Spleen (tissue), 11 donors: ENCODE measurements around the gene ZNF132. TPM values are rescaled to one million over a fixed set of nuclear protein-coding genes. Genes with fewer than 3 reads are reported as not detected.
A peak's percentile ranks its signal among the peaks of the same experiment; 100 is the strongest.

Experiments
- DNase-seq: peaks from one replicate; pipeline ENCODE4 v3.0.0-alpha.2; 2020
- H3K27ac ChIP-seq, 8 donors: fragments of 200-600 bp; sonication (generic) in 7 of 8; 1 replicate in 4 of 8; 2 replicates in 4 of 8; pipeline versions ENCODE4 v1.5.0 to v1.8.0; 2016 to 2021; ENCODE audit warnings: inconsistent platforms in 4 of 8, mild to moderate bottlenecking in 4 of 8, moderate library complexity in 1 of 8
- H3K27me3 ChIP-seq, 7 donors: fragments of 200-600 bp; sonication (generic) in 6 of 7; replicated peaks in 1 of 7; 1 replicate in 4 of 7; 2 replicates in 3 of 7; pipeline versions ENCODE4 v1.5.0 to v1.8.0; 2016 to 2021; ENCODE audit warnings: inconsistent platforms in 3 of 7, mild to moderate bottlenecking in 1 of 7
- H3K36me3 ChIP-seq, 6 donors: fragments of 200-600 bp; sonication (generic) in 5 of 6; 1 replicate in 4 of 6; 2 replicates in 2 of 6; pipeline versions ENCODE4 v1.5.0 to v1.8.0; 2016 to 2021; ENCODE audit warnings: inconsistent platforms in 2 of 6
- H3K4me1 ChIP-seq, 6 donors: fragments of 200-600 bp; sonication (generic) in 5 of 6; 1 replicate in 3 of 6; 2 replicates in 3 of 6; pipeline versions ENCODE4 v1.5.0 to v1.8.0; 2016 to 2021; ENCODE audit warnings: inconsistent platforms in 3 of 6
- H3K4me3 ChIP-seq, 8 donors: fragments of 200-600 bp; sonication (generic) in 7 of 8; 1 replicate in 4 of 8; 2 replicates in 4 of 8; pipeline versions ENCODE4 v1.5.0 to v1.8.0; 2016 to 2021; ENCODE audit warnings: inconsistent platforms in 4 of 8, mild to moderate bottlenecking in 4 of 8, moderate library complexity in 2 of 8
- H3K9me3 ChIP-seq, 8 donors: fragments of 200-600 bp; sonication (generic) in 7 of 8; 1 replicate in 4 of 8; 2 replicates in 4 of 8; pipeline versions ENCODE4 v1.5.0 to v1.8.0; 2016 to 2021; ENCODE audit warnings: inconsistent platforms in 4 of 8
- CTCF ChIP-seq, 11 experiments: fragments of 200-600 bp in 7 of 11; fragments of 450-650 bp in 4 of 11; sonication (generic) in 4 of 11; IDR thresholded peaks in 8 of 11; conservative IDR thresholded peaks in 3 of 11; 1 replicate in 7 of 11; 2 replicates in 4 of 11; pipeline versions ENCODE4 v1.4.0 to v1.8.0; 2016 to 2021; ENCODE audit warnings: antibody characterized with exemption in 11 of 11, inconsistent platforms in 4 of 11, mild to moderate bottlenecking in 1 of 11
- POLR2A ChIP-seq, 3 donors: fragments of 450-650 bp; IDR thresholded peaks; one replicate each; pipeline ENCODE4 v1.5.1; 2017; ENCODE audit warnings: antibody characterized with exemption in 3 of 3, mild to moderate bottlenecking in 1 of 3
- POLR2AphosphoS5 ChIP-seq, 3 donors: sonication (generic); formaldehyde crosslinking; IDR thresholded peaks; one replicate each; pipeline ENCODE4 v1.5.1; 2017; ENCODE audit warnings: antibody characterized with exemption in 3 of 3
- WGBS, 5 donors: extraction: QIAGEN DNeasy Blood & Tissue Kit in 3 of 5; methylation state at CpG; one replicate each; pipeline versions ENCODE4 v1.1.5 to v1.1.7; 2013 to 2018; 5-methylcytosine and 5-hydroxymethylcytosine counted together
- intact Hi-C: fragments of 100-400 bp; cut with DNase I; formaldehyde crosslinking; loops from one replicate; pipeline ENCODE4 v1.15.0; 2023; ENCODE audit warnings: low total_unique reads
- polyA plus RNA-seq, 3 donors: library from polyadenylated mRNA; stranded (reverse); fragments of 200-250 nt; gene quantifications; one replicate each; pipeline ENCODE4 v1.2.1, GENCODE V29; 2013
- total RNA-seq, 7 donors: library from RNA; depleted of rRNA in 3 of 7; stranded (reverse); fragments of >200 nt in 3 of 7; fragmentation: NEBNext Ultra II Directional in 4 of 7; extraction: Animal tissue kit (Norgen Biotek cat#: 25700) in 4 of 7; gene quantifications; one replicate each; pipeline versions ENCODE4 v1.1.0 to v1.2.1, GENCODE V29; 2016 to 2021
- donor health status: healthy with polysubstance abuse.
- donor health status: DM: no; HTN: no; CAD: no; lungs with moderate emphysema.
- donor health status: DM: no; HTN: no; CAD: no.
- donor health status: Bipolar disorder and iron deficiency.
- donor health status: healthy.
- donor health status: DM: no; HTN: no; CAD: no.
- donor health status: DM: yes; HTN: yes; CAD: no.

ZNF132 gene
- total and polyA plus RNA-seq, 10 donors = 0.96 to 10.9 (median 5.4) TPM

GRCh38 chr19:58466760-58467589, 27.0 kb upstream of the ZNF132 start, which contains the start of gene ZNF324:
Gene ZNF324, plus strand, starts transcription at chr19:58467080. Its CDS starts 2,106 bp downstream, at chr19:58469186.
- no peaks in the 10 kb centered on the region for H3K27me3 ChIP-seq
- peaks cover 0 to 30% (median 25%) of the 10 kb centered on the region in 6 donors for H3K36me3 ChIP-seq
- intact Hi-C loops = no loop called here

GRCh38 chr19:58466089-58466759, 26.3 kb upstream of the ZNF132 start:
- Histone ChIP-seq H3K4me3 (peak overlapping the region; percentile 93 to 100 (median 99)), H3K9me3 (no peaks in the 10 kb centered on the region), H3K4me1 (peaks cover 10 to 35% (median 21%) of the 10 kb centered on the region in 6 donors), H3K27me3 (no peaks in the 10 kb centered on the region), H3K27ac (peak overlapping the region in 6 of 8 donors; percentile 80 to 92 (median 86)), H3K36me3 (peaks cover 0 to 23% (median 20%) of the 10 kb centered on the region in 6 donors)
- intact Hi-C loops = no loop called here
- TF ChIP-seq CTCF (IDR thresholded peaks at IDR 0.05 in 8 of 11, conservative IDR thresholded peaks at IDR 0.05 in 3 of 11) (no peak), POLR2A (IDR thresholded peaks at IDR 0.05) (no peak), POLR2AphosphoS5 (IDR thresholded peaks at IDR 0.05) (no peak)
- WGBS, 5 donors = 37 to 41% (median 38%) methylated on average over 19 to 20 of the region's 20 CpGs
- no peak for DNase-seq

More at GRCh38 chr19:58466760-58467589, 27.0 kb upstream of the ZNF132 start, which contains the start of gene ZNF324:
- Histone ChIP-seq H3K9me3 (no peaks in the 10 kb centered on the region), H3K27ac (peak within 1 kb of the TSS; percentile 65 to 92 (median 86)), H3K4me1 (peaks cover 10 to 35% (median 21%) of the 10 kb centered on the region in 6 donors), H3K4me3 (peak within 1 kb of the TSS; percentile 93 to 100 (median 99))
- WGBS, 5 donors = 0 to 1% (median 0%) methylated on average over 28 to 92 of the region's 92 CpGs
- TF ChIP-seq POLR2AphosphoS5 (IDR thresholded peaks at IDR 0.05) = peak; percentile 86 to 92 (median 90)
- peak in 2 of 11 experiments; percentile 10 to 33 for TF ChIP-seq CTCF (IDR thresholded peaks at IDR 0.05 in 8 of 11, conservative IDR thresholded peaks at IDR 0.05 in 3 of 11)
- no peak for TF ChIP-seq POLR2A (IDR thresholded peaks at IDR 0.05)
- peak; percentile 99 for DNase-seq

- 88 to 100% (median 91%) methylated on average over 2 of the region's 2 CpGs for WGBS, 5 donors
- no peaks in the 10 kb centered on the region for H3K27me3 ChIP-seq
- DNase-seq = no peak
- intact Hi-C loops = no loop called here
- peaks cover 0 to 33% (median 21%) of the 10 kb centered on the region in 6 donors for H3K36me3 ChIP-seq
- peaks cover 0 to 7% (median 1%) of the 10 kb centered on the region in 6 donors for H3K4me1 ChIP-seq
- TF ChIP-seq CTCF (IDR thresholded peaks at IDR 0.05 in 8 of 11, conservative IDR thresholded peaks at IDR 0.05 in 3 of 11) (no peak), POLR2AphosphoS5 (IDR thresholded peaks at IDR 0.05) (no peak), POLR2A (IDR thresholded peaks at IDR 0.05) (no peak)
- H3K9me3 ChIP-seq = no peaks in the 10 kb centered on the region
- H3K27ac ChIP-seq = no peak overlapping the region
- H3K4me3 ChIP-seq = no peak overlapping the region
These were observed 20.1 kb upstream of the ZNF132 start for GRCh38 chr19:58460039-58460438.
